Kasumi-1 (cell line): Measurements from ENCODE around the gene ZNF782.
"Not testable (repeated sequence)": the region's sequence is repeated elsewhere in the genome, so short reads cannot be mapped to it uniquely, and the experiment has no call there.

Experiments
- DNase-seq, 2 experiments: peaks; one replicate each; lab custom pipeline; 2025; lab: John Stamatoyannopoulos, UW

Gene ZNF782

DNA sequence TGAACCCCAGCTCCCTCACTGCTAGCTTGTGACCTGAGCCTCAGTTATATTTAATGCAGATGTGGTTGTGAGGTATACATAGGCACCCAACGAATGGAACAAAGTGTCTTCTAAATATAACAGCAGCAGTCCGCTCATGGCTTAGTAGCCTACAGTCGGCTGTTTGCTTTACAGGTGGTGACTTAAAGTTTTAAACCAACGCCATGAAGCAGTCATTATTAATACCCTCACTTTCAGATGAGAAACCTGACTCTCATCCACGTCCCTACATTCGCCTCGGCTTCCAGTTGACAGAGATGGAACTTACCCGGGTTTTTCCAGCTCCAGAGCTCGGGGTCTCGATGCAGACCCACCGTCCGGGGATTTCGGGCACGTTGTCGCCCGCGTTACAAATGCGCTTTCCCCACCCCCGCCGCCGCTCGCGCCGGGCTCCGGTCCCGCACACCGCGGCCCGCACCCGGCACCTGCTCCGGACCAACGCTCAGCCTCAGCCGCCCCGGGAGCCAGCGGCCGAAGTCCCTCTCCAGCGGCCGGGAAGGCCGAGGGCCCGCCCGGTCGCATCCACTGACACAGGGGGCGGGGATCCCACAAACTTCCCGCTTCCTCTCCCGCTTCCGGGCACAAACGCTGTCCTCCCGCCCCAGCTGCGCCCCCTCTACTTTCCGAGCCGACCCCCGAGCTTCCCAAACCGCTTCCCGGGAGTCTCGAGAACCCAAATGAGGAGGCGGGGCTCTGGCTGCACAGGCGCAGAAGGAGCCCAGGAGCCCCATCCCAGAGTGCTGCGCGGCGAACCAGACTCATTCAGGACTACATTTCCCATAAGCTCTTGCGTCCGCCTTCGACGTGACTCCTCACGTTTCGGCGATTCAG is at the start of gene ZNF782:
TSS of gene ZNF782 (minus strand) at position 734 of the 870 bp plus-strand sequence. CDS start 2,553 bp downstream, outside the sequence.
- peak; percentile 97 for DNase-seq

DNA sequence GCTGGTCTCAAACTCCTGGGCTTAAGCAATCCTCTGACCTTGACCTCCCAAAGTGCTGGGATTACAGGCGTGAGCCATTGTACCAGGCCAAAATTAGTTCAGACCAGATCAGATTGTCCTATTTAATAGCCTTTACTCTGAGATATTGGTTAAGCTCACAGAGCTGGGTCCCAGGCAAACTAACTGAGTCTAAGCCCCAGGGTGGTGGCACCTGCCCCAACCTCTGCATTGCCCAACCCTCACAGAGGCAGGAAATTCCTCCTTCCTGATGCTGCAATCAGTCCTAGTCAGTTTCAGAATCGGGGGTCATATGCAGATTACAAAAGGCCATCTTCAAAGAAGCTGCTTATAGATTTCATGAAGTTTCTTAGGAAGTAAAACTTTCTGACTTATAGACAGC is 45.7 kb upstream of the ZNF782 start:
- DNase-seq, result not testable (repeated sequence)

DNA sequence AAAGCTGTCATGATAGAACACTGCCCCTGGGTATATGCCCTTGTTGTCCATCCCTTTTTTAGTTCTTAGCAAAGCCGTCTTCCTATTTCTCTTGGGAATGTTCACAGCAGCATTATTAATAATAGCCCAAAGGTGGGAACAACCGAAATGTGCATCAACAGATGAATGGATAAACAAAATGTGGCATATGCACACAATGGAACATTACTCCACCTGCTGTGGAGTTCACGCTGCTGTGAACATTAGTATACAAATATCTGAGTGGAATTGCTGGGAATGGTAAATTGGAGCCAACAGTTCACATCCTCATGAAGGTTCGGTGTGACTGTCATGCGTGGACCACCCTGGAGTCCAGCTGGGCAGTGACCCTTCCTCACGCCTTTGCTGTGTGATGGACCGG is 37.8 kb upstream of the ZNF782 start:
- DNase-seq, result no peak

DNA sequence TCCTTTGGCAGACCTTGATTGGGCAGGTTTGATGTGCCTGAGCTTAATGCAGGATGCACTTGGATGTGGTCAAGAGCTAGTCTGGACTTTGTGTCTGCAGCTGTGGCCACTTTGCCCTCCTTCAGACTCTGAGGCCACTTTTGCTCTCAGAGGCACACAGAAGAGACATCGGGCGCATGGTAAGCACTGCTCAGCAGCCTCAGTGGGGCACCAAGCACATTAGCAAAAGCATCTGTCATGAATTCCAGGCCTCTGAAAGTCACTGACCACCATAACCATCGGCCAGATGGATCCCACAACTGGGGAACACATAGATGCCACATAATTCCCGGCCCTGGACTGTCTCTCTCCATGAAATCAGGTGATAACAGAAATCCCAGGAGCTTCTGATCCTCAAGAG is 34.3 kb upstream of the ZNF782 start:
- no peak for DNase-seq

DNA sequence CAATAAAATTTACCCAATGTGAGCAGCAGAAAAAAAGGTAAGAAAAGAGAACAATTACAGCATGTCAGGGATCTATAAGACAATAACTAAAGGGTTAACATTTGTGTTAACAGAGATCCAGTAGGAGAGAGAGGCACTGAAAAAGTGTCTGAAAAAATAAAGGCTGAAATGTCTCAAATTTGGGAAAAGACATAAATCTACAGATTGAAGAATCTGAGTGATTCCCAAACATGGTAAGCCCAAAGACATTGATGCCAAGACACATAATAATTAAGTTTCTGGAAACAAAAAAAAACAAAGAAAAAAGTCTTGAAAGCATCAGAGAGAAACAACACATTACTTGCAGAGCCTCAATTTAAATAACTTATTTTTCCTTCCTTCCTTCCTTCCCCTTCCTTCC is 31.1 kb upstream of the ZNF782 start:
- no peak for DNase-seq

DNA sequence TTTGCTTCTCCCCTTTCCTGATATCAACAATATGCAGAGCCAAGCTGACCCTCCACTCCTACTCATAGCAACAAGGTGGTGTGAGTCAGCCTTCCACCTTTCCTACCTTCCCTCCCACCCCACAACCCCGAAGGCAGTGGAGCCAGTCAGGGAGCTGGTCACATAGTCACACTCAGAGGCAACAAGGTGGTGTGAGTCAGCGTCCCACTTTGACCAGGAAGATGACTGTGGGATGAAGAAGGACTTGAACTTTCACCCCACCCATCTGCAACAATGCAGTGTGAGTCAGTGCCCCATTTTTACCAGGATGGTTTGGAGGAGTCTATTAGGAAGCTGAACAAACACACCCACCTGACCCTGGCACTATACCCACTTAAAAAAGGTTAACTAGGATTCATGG is 30.1 kb upstream of the ZNF782 start:
- DNase-seq, result no peak

DNA sequence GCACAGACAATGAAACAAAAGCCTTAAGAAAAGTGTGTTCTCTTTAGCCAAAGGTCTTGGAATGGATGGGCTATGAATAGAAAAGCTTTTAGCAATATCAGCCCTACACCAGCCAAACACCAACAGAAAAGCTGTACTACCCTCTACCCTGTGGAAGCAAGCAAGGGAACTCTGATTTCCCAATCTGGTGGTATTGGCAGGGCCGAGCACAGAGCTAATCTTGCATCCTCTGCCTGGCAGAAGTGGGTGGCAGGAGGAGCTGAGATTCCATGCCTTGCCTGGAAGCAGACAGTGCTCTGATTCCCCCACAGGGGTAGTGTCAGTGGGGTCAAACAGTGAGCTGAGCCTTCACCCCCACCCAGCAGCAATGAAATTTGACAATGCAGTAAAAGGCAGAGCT is 29.6 kb upstream of the ZNF782 start:
- DNase-seq, result no peak

DNA sequence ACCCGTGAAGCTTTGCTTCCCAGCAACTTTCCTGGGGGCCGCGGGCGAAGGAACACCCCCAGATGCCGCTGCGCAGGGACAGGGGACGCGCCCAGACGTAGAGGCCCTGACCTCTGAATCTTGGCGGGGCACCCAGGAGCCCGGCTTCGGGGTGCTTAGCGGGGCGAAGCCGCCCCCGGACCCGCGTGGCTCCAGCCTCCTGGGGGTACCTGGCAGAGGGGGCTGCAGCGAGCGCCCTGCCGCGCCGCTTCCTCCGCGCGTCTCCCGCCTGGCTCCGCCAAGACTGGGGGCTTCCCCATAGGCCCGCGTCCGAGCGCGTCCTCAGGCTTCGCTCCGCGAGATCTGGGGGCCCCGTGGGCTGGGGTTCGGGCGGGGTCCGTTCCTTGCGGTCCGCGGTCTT is 23.0 kb upstream of the ZNF782 start:
- DNase-seq, result no peak

DNA sequence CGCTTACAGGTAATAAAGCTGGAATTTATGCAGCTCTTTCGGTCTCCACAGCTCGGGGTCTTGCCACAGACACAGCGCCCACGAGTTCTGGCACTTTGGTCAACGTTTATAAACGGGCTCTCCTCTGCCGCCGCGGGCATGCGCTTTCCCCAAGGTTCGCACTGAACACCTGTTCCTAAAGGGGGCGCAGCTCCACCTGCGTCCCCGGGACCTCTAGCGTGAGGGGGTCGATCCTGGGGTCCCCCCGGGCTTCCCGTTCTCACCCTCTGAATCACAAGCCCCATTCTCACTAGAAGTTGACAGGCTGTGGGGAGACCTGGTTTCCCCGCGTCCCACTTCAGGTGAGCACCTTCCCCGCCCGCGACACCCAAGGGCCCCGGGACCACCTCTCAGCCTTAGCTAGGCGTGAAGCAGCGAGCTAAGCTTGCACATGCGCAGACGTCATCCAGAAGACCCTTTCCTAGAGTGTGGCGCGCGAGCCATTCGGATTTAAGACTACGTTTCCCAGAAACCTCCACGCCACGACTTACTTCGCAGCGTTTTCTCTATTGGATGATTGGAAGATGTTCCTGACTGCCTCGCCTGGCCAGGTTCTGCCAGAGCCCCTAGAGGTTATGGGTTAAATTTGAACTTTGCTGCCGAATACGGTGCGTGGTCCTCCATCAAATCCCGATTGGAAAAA is 21.3 kb upstream of the ZNF782 start:
- DNase-seq, result peak; percentile 97 to 98

DNA sequence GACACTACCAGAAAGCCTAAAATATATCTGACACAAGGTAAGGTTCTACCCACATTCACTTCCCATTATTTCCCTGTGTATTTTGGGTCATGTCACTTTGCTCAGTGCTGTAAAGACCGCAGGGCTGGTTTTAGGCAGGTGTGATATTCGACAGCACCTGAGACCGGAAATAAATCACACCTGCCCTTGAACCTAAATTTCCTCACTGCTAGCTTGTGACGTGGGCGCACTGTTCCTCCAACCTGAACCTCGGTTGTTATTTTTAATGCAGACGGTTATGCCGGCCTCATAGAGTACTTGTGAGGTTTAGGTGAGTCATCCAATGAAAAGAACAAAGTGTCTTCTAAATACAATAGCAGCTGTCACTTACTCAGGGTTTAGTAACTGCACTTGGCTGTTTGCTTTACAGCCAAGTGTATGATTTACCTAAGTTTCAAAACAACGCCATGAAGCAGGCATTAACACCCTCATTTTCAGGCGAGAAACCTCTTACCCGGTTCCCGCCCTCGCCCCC is 20.7 kb upstream of the ZNF782 start:
- DNase-seq, result no peak

DNA sequence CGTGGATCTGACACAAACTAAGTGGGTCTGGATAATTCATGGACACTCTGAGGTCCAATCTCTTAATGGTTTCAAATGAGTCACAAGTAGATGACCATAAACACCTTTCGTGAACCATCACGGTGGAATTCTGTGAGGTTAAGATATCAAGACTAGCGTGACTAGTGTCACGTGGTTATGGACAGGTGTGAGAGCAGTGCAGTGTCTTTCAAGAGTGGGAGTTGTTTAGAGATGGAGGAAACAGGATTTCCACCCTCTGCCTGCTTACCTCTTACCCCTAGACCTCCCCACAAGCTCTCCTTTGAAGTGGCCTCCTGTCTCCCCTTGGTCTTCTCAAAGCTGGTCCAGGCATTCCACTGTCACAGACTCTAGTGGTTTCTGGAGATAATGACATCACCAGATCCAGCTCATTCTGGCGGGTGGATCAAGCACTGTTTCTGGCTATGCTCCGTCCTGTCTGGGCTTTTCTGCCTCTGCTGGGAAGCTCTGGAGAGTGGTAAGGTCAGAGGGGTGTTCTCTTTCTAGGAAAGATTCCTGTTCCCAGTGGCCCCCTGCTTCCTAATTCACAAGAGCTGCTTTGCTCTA is 20.0 kb upstream of the ZNF782 start:
- no peak for DNase-seq

DNA sequence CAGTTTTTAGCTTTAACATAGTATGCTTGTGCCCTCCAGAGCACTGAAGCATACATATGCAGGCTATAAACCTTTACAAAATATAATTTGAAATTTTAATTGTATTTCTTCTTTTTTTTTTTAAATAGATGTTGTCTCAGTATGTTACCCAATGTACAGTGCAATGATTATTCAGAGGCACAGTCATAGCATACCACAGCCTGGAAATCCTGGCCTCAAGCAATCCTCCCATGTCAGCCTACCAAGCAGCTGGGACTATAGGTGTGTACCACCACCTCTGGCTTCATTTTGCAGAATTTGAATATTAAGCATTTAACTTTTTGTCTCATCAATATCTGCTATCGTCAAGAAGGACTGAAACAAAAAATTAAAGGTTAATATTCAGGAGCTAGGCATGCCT is 16.9 kb upstream of the ZNF782 start:
- DNase-seq, result no peak

DNA sequence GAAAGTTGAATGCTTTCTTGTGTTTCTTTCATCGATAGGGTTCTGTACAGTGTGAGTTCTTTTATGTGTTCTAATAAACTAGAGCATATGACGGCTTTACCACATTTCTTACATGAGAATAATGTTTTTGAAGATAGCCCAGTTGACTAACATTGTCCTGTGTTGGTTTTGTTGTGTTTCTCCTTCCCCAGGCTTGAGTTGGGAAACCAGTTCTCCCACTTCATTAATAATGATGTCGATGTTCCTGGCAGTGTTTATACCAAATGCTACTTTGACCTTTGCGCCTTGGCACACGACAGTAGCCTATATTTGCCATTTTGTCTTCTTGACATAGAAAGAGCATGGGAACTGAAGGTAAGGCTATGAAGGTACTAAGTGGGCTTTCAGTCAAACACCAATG is 14.4 kb upstream of the ZNF782 start:
- no peak for DNase-seq

DNA sequence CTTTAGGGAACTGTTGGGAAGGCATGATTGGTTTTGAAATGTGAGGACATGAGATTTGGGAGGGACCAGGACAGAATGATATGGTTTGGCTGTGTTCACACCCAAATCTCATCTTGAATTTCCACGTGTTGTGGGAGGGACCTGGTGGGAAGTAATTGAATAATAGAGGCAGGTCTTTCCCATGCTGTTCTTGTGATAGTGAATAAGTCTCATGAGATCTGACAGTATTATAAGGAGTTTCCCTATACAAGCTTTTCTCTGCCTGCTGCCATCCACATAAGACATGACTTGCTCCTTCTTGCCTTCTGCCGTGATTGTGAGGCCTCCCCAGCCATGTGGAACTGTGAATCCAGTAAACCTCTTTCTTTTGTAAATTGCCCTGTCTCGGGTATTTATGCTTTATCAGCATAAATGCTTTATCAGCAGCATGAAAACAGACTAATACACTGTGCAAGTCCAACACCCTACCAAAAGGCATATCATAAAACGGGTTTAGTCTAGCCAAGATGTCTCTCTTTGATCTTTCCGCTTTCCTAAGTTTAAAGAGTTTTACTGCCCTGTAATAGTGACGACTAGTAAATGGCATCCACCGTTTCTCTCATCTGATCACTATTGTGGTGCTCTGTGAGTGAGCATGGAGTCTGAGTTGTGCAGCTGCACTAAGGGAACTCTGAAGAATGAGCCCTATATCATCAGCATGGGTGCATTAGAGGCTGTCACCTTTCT is 12.9 kb upstream of the ZNF782 start:
- DNase-seq, result no peak

DNA sequence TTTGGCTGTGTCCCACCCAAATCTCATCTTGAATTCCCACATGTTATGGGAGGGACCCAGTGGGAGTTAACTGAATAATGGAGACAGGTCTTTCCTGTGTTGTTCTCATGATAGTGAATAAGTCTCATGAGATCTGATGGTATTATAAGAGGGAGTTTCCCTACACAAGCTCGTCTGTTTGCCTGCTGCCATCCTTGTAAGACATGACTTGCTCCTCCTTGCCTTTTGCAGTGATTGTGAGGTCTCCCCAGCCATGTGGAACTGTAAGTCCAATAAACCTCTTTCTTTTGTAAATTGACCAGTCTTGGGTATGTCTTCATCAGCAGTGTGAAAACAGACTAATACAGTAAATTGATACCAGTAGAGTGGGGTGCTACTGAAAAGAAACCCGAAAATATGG is 10.9 kb upstream of the ZNF782 start:
- not testable (repeated sequence) for DNase-seq

DNA sequence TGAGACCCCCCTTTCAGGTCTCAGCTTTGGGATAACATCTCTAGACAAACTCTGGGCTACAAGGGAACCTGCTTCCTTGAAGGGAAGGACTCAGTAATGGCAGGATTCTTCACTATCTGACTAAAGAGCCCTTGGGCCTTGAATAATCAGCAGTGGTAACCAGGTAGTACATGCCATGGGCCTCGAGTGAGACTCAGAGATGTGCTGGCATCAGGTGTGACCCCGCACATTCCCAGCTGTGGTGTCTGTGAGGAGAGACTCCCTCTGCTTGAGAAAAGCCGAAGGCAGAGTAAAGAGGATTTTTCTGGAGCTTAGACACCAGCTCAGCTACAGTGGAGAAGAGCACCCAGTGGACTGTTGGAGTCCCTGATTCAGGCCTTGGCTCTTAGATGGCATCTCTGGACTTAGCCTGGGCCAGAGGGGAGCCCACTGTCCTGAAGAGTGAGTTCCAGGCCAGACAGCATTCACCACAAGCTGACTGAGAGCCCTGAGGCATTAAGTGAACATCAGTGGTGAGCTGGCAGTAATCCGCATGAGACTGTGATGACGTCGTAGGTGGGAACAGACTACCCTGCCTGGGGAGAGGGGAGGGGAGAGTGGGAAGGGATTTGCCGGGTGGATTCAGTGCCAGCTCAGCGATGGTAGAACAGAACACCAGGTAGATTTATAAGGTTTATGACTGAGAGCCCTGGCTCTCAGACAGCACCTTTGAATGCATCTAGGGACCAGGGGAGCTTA is 5.3 kb upstream of the ZNF782 start:
- DNase-seq, result no peak

DNA sequence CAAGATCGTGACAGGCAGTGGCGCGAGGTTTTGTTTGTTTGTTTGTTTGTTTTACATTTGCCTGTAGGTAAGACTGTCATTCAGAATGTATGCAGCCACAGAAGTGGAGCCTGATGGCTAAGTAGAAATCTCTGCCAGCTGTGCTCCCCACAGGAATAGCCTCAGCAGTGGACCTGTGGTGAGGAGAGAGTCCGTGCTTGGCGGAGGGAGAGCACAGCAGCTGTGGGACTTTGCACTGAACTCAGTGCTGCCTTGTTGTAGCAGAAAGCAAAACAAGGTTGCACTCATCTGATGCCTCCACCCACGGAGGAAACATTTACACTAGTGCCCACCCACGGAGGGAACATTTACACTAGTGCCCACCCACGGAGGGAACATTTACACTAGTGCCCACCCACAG is 4.4 kb upstream of the ZNF782 start:
- no peak for DNase-seq

DNA sequence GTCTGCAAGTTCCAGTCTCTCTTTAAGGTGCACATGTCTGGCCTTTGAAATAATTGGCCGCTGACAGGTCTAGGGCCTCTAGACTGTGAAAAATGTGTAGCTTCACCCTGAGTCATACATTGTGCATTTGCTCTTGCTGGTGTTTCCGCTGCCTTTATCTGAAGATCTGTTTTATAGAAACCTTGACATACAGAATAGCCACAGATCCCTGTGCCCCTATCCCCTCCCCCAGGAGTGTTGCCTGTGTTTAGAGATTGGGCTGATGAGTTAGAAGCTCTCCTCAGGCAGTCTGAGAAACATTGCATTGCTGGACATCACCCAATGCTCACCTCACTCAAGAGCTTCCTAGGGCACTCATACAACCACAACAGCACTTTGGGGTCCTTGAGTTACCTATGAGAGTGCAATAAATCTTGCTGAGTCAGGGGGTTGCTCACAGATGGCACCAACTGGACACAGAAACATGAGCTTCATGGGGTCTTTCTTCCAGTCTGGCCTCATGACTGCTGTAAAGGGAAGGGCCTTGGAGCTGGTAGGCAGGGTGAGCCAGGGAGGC is 3.8 kb upstream of the ZNF782 start:
- DNase-seq, result no peak

DNA sequence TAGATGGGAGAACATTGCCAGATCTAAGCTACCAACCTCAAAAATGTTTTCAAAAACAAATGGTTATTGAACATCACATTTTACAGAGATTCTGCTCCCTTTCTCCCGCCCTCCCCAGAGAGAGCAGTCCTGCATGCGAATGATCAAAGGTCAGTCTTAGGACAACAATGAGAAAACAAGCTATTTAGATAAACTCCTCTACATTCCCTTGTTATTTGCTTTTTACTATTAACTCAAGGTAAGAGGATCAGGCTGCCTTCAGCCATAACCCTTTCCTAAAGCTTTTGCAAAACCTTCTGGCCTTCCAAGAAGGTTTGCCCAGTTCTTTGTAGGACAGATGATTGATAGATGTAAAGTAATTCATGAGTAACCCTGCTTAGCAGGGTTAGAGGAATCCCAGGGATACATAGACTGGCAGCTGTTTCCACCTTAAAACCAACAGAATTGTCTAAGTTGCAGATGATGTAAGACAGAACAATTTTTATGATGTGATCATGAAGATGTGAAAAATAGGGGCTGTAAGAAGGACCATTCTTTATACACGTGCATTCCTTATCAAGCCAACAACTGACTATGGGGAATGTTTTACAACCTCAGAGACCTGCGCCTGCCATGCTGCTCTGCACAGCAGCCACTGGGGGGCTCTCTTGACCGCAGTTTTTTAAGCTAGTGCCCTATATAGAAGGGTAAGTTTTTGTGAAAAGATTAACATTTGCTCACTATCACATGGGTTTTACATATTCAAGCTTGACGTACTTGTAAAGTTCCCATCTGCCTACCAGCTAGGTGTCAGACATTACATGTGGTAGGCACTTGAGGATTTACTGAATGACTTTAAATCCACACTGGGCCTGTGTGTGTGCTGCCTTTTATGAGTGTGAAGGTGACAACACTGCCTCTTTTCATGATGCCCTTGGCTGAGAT is 2.3 kb upstream of the ZNF782 start:
- DNase-seq, result peak; percentile 74 to 82

DNA sequence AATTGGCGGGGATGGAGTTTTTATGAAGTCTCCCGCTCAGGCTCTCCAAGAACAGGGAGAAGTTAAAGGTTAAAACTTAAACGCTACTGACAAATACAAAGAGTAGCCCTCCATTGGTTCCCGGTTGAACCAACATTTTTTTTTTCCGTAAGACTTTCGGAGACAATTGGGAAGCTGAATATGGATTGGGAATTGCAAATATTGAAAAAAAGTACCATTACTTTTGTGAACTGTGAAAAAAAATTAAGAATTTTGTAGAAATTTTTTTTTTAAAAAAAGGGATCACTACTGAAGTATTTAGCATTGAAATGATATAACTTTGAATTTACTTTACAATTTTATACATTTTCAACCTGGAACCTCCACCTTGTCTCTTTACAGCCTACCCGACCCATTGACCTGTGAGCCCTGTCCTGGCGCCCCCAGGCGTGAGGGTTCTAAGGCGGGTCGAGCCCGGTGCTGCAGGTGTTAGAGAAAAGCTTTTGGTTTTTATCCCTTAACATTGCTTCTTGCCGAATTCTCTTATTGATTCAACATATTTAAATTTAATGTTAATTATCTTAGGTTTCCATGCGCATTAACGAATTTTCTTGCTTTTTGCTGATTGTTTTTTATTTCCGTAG is 448 bp upstream of the ZNF782 start:
- no peak for DNase-seq
